DOHH2 (cell line): ENCODE data around the gene NRAS.

Source experiments
- H3F3A ChIP-seq: fragments of 200-600 bp; sonication (generic), shearing (Covaris generic); 2 replicates; pipeline ENCODE4 v1.6.0; 2016; ENCODE audit warnings: antibody characterized with exemption, mild to moderate bottlenecking; ENCODE audit not compliant: control insufficient read depth, insufficient read depth
- H3K27ac ChIP-seq: fragments of 200-600 bp; sonication (generic); 2 replicates; pipeline ENCODE4 v1.5.1; 2014; ENCODE audit warnings: low read depth, mild to moderate bottlenecking, low read length, moderate library complexity
- H3K27me3 ChIP-seq: fragments of 200-600 bp; sonication (generic); 2 replicates; pipeline ENCODE4 v1.6.1; 2014; ENCODE audit warnings: mild to moderate bottlenecking, low read length, mixed read lengths; ENCODE audit not compliant: control insufficient read depth
- H3K36me3 ChIP-seq: fragments of 200-600 bp; sonication (generic); 2 replicates; pipeline ENCODE4 v1.6.1; 2014; ENCODE audit warnings: mild to moderate bottlenecking, low read length, moderate library complexity, mixed read lengths; ENCODE audit not compliant: control insufficient read depth
- H3K4me1 ChIP-seq: fragments of 200-600 bp; sonication (generic); 2 replicates; pipeline ENCODE4 v1.6.1; 2014; ENCODE audit warnings: mild to moderate bottlenecking, low read length, mixed read lengths; ENCODE audit not compliant: control insufficient read depth
- H3K4me2 ChIP-seq: fragments of 200-600 bp; sonication (generic); 2 replicates; pipeline ENCODE4 v1.6.0; 2014; ENCODE audit warnings: mild to moderate bottlenecking, low read length, moderate library complexity
- H3K4me3 ChIP-seq: fragments of 200-600 bp; sonication (generic); 2 replicates; pipeline ENCODE4 v1.5.1; 2014; ENCODE audit warnings: mild to moderate bottlenecking, low read length, mixed read lengths
- H3K79me2 ChIP-seq: fragments of 200-600 bp; sonication (generic); 2 replicates; pipeline ENCODE4 v1.6.1; 2014; ENCODE audit warnings: mild to moderate bottlenecking, low read length, mixed read lengths; ENCODE audit not compliant: control insufficient read depth
- H3K9me2 ChIP-seq: fragments of 200-600 bp; sonication (generic); replicated peaks from 2 replicates; pipeline ENCODE4 v1.6.1; 2014; ENCODE audit warnings: mild to moderate bottlenecking, low read length, mixed read lengths; ENCODE audit not compliant: control insufficient read depth
- H3K9me3 ChIP-seq: fragments of 200-600 bp; sonication (generic); 2 replicates; pipeline ENCODE4 v1.6.1; 2014; ENCODE audit warnings: antibody characterized with exemption, low read length, mixed read lengths; ENCODE audit not compliant: control insufficient read depth, insufficient read depth
- H4K20me1 ChIP-seq: fragments of 200-600 bp; sonication (generic); 2 replicates; pipeline ENCODE4 v1.6.0; 2014; ENCODE audit warnings: low read depth, mild to moderate bottlenecking, antibody characterized with exemption, low read length, moderate library complexity; ENCODE audit not compliant: control insufficient read depth, insufficient read depth
- CTCF ChIP-seq: fragments of 200-600 bp; sonication (generic); IDR thresholded peaks from one replicate; pipeline ENCODE4 v1.5.1; 2014; ENCODE audit warnings: antibody characterized with exemption, mild to moderate bottlenecking, low read depth, low read length; ENCODE audit not compliant: poor library complexity, severe bottlenecking
- EZH2phosphoT487 ChIP-seq: fragments of 200-600 bp; sonication (generic); IDR thresholded peaks from 2 replicates; pipeline ENCODE4 v1.6.1; 2017; ENCODE audit warnings: borderline replicate concordance, mild to moderate bottlenecking, antibody characterized with exemption, low read length, moderate library complexity, mixed read lengths

Gene NRAS

GRCh38 chr1:114757455-114758255 is 41.1 kb upstream of the NRAS start, which contains the start of gene CSDE1:
Gene CSDE1, minus strand, starts transcription at chr1:114757984. Its CDS starts 18,094 bp downstream, at chr1:114739890.
- H3K4me1 ChIP-seq: peaks cover 47% of the 10 kb centered on the region
- peaks cover 36% of the 10 kb centered on the region for H4K20me1 ChIP-seq
- H3K9me2 ChIP-seq: no peaks in the 10 kb centered on the region
- no peaks in the 10 kb centered on the region for H3K27me3 ChIP-seq
- H3K27ac ChIP-seq: peak within 1 kb of the TSS; percentile 89
- peaks cover 52% of the 10 kb centered on the region for H3K79me2 ChIP-seq
- H3K4me2 ChIP-seq: peak within 1 kb of the TSS; percentile 78
- H3K4me3 ChIP-seq: peak within 1 kb of the TSS; percentile 99
- no peaks in the 10 kb centered on the region for H3K9me3 ChIP-seq
- H3K36me3 ChIP-seq: peaks cover 49% of the 10 kb centered on the region
- TF ChIP-seq EZH2phosphoT487 (no peak), CTCF (peak; percentile 40)
- H3F3A ChIP-seq: no peaks in the 10 kb centered on the region; the same call in 1 of the 2 replicates

- Histone ChIP-seq H3F3A (no peaks in the 10 kb centered on the region; the same call in 1 of the 2 replicates), H3K4me3 (peak overlapping the region; percentile 99), H3K36me3 (peaks cover 54% of the 10 kb centered on the region), H3K27ac (peak overlapping the region; percentile 6; the same call in 1 of the 2 replicates), H3K9me2 (no peaks in the 10 kb centered on the region), H3K4me2 (peak overlapping the region; percentile 78), H3K4me1 (peaks cover 50% of the 10 kb centered on the region), H3K79me2 (peaks cover 58% of the 10 kb centered on the region), H4K20me1 (peaks cover 43% of the 10 kb centered on the region), H3K27me3 (no peaks in the 10 kb centered on the region), H3K9me3 (no peaks in the 10 kb centered on the region)
- TF ChIP-seq CTCF: no peak
- TF ChIP-seq EZH2phosphoT487: no peak
Measured at GRCh38 chr1:114756949-114757454, 40.4 kb upstream of the NRAS start.

GRCh38 chr1:114756009-114756892 is 39.7 kb upstream of the NRAS start:
- H3K4me2 ChIP-seq: peak overlapping the region; percentile 78
- no peaks in the 10 kb centered on the region for H3K9me3 ChIP-seq
- peaks cover 48% of the 10 kb centered on the region for H4K20me1 ChIP-seq
- TF ChIP-seq EZH2phosphoT487: no peak
- TF ChIP-seq CTCF: no peak
- no peaks in the 10 kb centered on the region for H3K27me3 ChIP-seq
- peak overlapping the region; percentile 99 for H3K4me3 ChIP-seq
- H3K36me3 ChIP-seq: peaks cover 59% of the 10 kb centered on the region
- H3K4me1 ChIP-seq: peaks cover 50% of the 10 kb centered on the region
- 0 out of 2 replicates have a peak overlapping the region, but pooled peaks have one; percentile 6 for H3K27ac ChIP-seq
- H3K79me2 ChIP-seq: peaks cover 66% of the 10 kb centered on the region
- no peaks in the 10 kb centered on the region for H3K9me2 ChIP-seq
- no peaks in the 10 kb centered on the region; the same call in 1 of the 2 replicates for H3F3A ChIP-seq
